K562 (cell line): Measurements from ENCODE around the gene HMGCL. TPM values are rescaled to one million over a fixed set of nuclear protein-coding genes. Genes with fewer than 3 reads are reported as not detected.

ENCODE experiments used
- ATAC-seq: fragments of 200-7000 bp; cut with Tn5 transposase; 3 replicates; pipeline ENCODE4 v1.9.1; 2020; ENCODE audit warnings: moderate library complexity
- BruUV-seq: library from RNA; stranded (reverse); fragments of 400-500 nt; replicated peaks from 2 replicates; lab custom pipeline; 2021; lab: Mats Ljungman, UMichigan
- CTCF ChIA-PET: fragments of 300-600 bp; formaldehyde crosslinking; extraction: SDS; loops from one replicate; lab custom pipeline; 2021; ENCODE audit warnings: low intra/inter-chr PET ratio; lab: Yijun Ruan, JAX
- POLR2A ChIA-PET: fragments of 300-600, 350-650 bp; sonication (Branson Sonifier 250); formaldehyde crosslinking; extraction: SDS; loops from one replicate; lab custom pipeline; 2021; ENCODE audit warnings: antibody characterized with exemption, inconsistent platforms; lab: Yijun Ruan, JAX
- DNase-seq, 4 experiments: peaks; one replicate each; pipeline versions ENCODE4 v3.0.0 to v3.0.0-alpha.2; 2011 to 2018; ENCODE audit warnings: low spot score in 3 of 4, mixed read lengths in 3 of 4; ENCODE audit errors: extremely low read depth in 1 of 4
- FAIRE-seq: peaks from 2 replicates; lab custom pipeline; 2011; peaks lifted over from hg19 to GRCh38; lab: Jason Lieb, UNC
- H2AFZ ChIP-seq: 2 replicates; pipeline ENCODE4 v1.6.0; 2011; ENCODE audit warnings: low read depth, low read length, control low read depth, inconsistent platforms
- H3K27ac ChIP-seq: fragments of 200-600 bp; 3 replicates; pipeline ENCODE4 v1.8.0; 2011; ENCODE audit warnings: low read depth, mild to moderate bottlenecking, control low read depth, inconsistent platforms, low read length, moderate library complexity, mixed read lengths; ENCODE audit errors: extremely low read depth
- H3K27me3 ChIP-seq, 2 experiments: fragments of 300-600 bp in 1 of 2; 2 replicates in 1 of 2; 3 replicates in 1 of 2; pipeline versions ENCODE4 v1.6.0 to v1.8.0; 2011; ENCODE audit warnings: inconsistent platforms in 2 of 2, low read length in 2 of 2, mild to moderate bottlenecking in 1 of 2, mixed read lengths in 1 of 2, moderate library complexity in 1 of 2; ENCODE audit not compliant: control insufficient read depth in 2 of 2, insufficient read depth in 2 of 2
- H3K36me3 ChIP-seq: fragments of 300-600 bp; 3 replicates; pipeline ENCODE4 v1.8.0; 2011; ENCODE audit warnings: mild to moderate bottlenecking, low read length, inconsistent platforms; ENCODE audit not compliant: control insufficient read depth, insufficient read depth
- H3K4me1 ChIP-seq, 2 experiments: fragments of 200-600 bp in 1 of 2; replicated peaks in 1 of 2; 2 replicates in 1 of 2; 3 replicates in 1 of 2; pipeline versions ENCODE4 v1.5.1 to v1.8.0; 2011; ENCODE audit warnings: inconsistent platforms in 2 of 2, low read length in 2 of 2, mild to moderate bottlenecking in 1 of 2, mixed read lengths in 1 of 2, moderate library complexity in 1 of 2; ENCODE audit not compliant: control insufficient read depth in 2 of 2, insufficient read depth in 2 of 2
- H3K4me2 ChIP-seq: 2 replicates; pipeline ENCODE4 v1.6.1; 2011; ENCODE audit warnings: low read length, control low read depth, inconsistent platforms, mixed read lengths; ENCODE audit not compliant: insufficient read depth
- H3K4me3 ChIP-seq: fragments of 200-600 bp; sonication (generic), shearing (Covaris generic); 2 replicates; pipeline ENCODE4 v1.5.1; 2016; ENCODE audit warnings: control low read depth, inconsistent platforms
- H3K79me2 ChIP-seq: fragments of 200-600 bp; 3 replicates; pipeline ENCODE4 v1.8.0; 2011; ENCODE audit warnings: low read length, inconsistent platforms; ENCODE audit not compliant: control insufficient read depth, insufficient read depth
- H3K9ac ChIP-seq, 2 experiments: 2 replicates each; pipeline versions ENCODE4 v1.6.0 to v1.6.1; 2011; ENCODE audit warnings: low read depth in 2 of 2, low read length in 2 of 2, control low read depth in 1 of 2, inconsistent platforms in 1 of 2, mild to moderate bottlenecking in 1 of 2, mixed read lengths in 1 of 2; ENCODE audit not compliant: insufficient read depth in 1 of 2
- H3K9me1 ChIP-seq: one replicate; pipeline ENCODE4 v1.6.0; 2011; ENCODE audit warnings: inconsistent platforms, mild to moderate bottlenecking, low read length, moderate library complexity; ENCODE audit not compliant: control insufficient read depth, insufficient read depth
- H3K9me3 ChIP-seq: replicated peaks from 2 replicates; pipeline ENCODE4 v1.5.1; 2011; ENCODE audit warnings: low read depth, low read length, inconsistent platforms; ENCODE audit not compliant: control insufficient read depth, insufficient read depth
- H4K20me1 ChIP-seq: replicated peaks from 2 replicates; pipeline ENCODE4 v1.6.1; 2011; ENCODE audit warnings: low read length, inconsistent platforms, mixed read lengths; ENCODE audit not compliant: control insufficient read depth, insufficient read depth
- ARNT ChIP-seq, 2 experiments: fragments of 450-650 bp; IDR thresholded peaks; 2 replicates each; pipeline ENCODE4 v1.6.1; 2016; ENCODE audit warnings: mild to moderate bottlenecking in 1 of 2
- C11orf30 ChIP-seq: fragments of 450-650 bp; IDR thresholded peaks from 2 replicates; pipeline ENCODE4 v1.6.1; 2016; ENCODE audit warnings: low read depth, mild to moderate bottlenecking
- EP300 ChIP-seq: IDR thresholded peaks from 2 replicates; pipeline ENCODE4 v1.6.1; 2012; ENCODE audit warnings: low read length, improper control_type of control experiment
- L3MBTL2 ChIP-seq: fragments of 450-650 bp; IDR thresholded peaks from 2 replicates; pipeline ENCODE4 v1.6.1; 2016; ENCODE audit warnings: mild to moderate bottlenecking, moderate library complexity
- NR2C1 ChIP-seq, 2 experiments: fragments of 450-650 bp; IDR thresholded peaks; 2 replicates each; pipeline ENCODE4 v1.6.1; 2017; ENCODE audit warnings: mild to moderate bottlenecking in 2 of 2, antibody characterized with exemption in 1 of 2, inconsistent platforms in 1 of 2, missing compliant biosample characterization in 1 of 2, missing genetic modification characterization in 1 of 2
- SMC3 ChIP-seq: conservative IDR thresholded peaks from 2 replicates; pipeline ENCODE4 v1.6.1; 2011; ENCODE audit warnings: low read depth, low read length, improper control_type of control experiment; ENCODE audit not compliant: insufficient read depth
- ZNF282 ChIP-seq: sonication (generic); formaldehyde crosslinking; IDR thresholded peaks from 2 replicates; pipeline ENCODE4 v1.8.1; 2023; ENCODE audit warnings: missing genetic modification reagents
- ZNF644 ChIP-seq: fragments of 200-800 bp; sonication (Bioruptor generic); IDR thresholded peaks from 2 replicates; pipeline ENCODE4 v1.6.1; 2016; ENCODE audit warnings: low read depth, missing genetic modification characterization, missing compliant biosample characterization
- ZNF77 ChIP-seq: fragments of 250-450 bp; sonication (Bioruptor Pico); IDR thresholded peaks from 2 replicates; pipeline ENCODE4 v1.5.0; 2020
- WGBS: fragments of 100-300 bp; shearing (Covaris generic); methylation state at CpG from one replicate; pipeline ENCODE4 v1.1.6; 2016; ENCODE audit warnings: low coverage, mixed read lengths; ENCODE audit not compliant: insufficient coverage; ENCODE audit errors: missing lambda C conversion rate; 5-methylcytosine and 5-hydroxymethylcytosine counted together
- in situ Hi-C: fragments of 300-500 bp; cut with MboI; formaldehyde crosslinking; loops from 4 replicates; pipeline ENCODE4 v1.15.0; 2018; ENCODE audit warnings: inconsistent platforms, mixed read lengths
- intact Hi-C: fragments of 100-400 bp; cut with micrococcal nuclease; formaldehyde crosslinking; loops from 2 replicates; pipeline ENCODE4 v1.14.2; 2022
- polyA plus RNA-seq, 8 experiments: library from polyadenylated mRNA; depleted of rRNA in 4 of 8; stranded (reverse) in 5 of 8; unstranded in 3 of 8; fragments of >200 nt; fragmentation: Nextera tagmentation in 2 of 8; fragmentation: Illumina TruSeq in 1 of 8; extraction: Ambion mirVana in 2 of 8; extraction: Trizol in 1 of 8; gene quantifications; 2 replicates each; pipeline versions ENCODE4 v1.2.1 to v1.2.3, GENCODE V29; 2011 to 2014; ENCODE audit warnings: inconsistent platforms in 1 of 8, missing spikeins in 1 of 8
- total RNA-seq, 7 experiments: library from RNA; depleted of rRNA in 6 of 7; stranded (reverse); fragments of >200 nt in 6 of 7; fragmentation: Illumina TruSeq in 2 of 7; extraction: Trizol in 2 of 7; gene quantifications; 2 replicates each; pipeline versions ENCODE4 v1.2.1 to v1.2.3, GENCODE V29; 2011 to 2021; ENCODE audit warnings: low replicate concordance in 1 of 7
- TF ChIP-seq, protein P1 (sequence below): sonication (generic); IDR thresholded peaks from 2 replicates; pipeline ENCODE4 v1.6.1; 2016

HMGCL gene
- total and polyA plus RNA-seq, 9 of the 15 experiments (the other 6 are each of a cell fraction or from before 2014, with no cell fraction given): 18.0 to 82.2 (median 24.2) TPM

DNA sequence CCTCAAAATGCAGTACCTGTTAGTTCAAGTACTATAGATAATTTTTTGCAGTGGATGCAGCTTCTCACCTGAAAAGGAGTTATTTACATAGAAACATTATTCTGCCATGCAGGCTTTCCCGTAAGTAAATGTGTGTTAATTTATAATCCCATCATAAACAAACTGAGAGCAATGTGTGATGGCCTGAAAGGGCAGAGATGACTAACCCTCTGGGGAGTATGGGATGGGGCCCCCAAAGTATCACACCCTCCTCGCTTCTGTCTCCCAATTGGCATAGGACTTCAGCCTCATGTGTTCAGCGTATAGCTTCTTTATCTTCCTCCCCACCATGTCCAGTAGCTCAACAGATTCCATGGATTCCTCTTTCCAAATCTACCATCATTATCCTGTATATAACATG, 7.6 kb downstream of the HMGCL start:
- ChIA-PET POLR2A (interaction anchor here (1.3 kb wide), 2 partner anchors 13 to 17 kb away, joined by 3 to 4 read pairs; no protein-coding TSS in a partner anchor), CTCF (no interaction called here)
- H3K9me1 ChIP-seq: no peaks in the 10 kb centered on the region
- H2AFZ ChIP-seq: no peak overlapping the region
- H3K36me3 ChIP-seq: peaks cover 25% of the 10 kb centered on the region; the same call in 2 of the 3 replicates
- ATAC-seq: no peak
- no peaks in the 10 kb centered on the region; a peak in 1 of 5 replicates for H3K4me1 ChIP-seq
- no peak overlapping the region for H3K27ac ChIP-seq
- H3K79me2 ChIP-seq: no peaks in the 10 kb centered on the region
- FAIRE-seq: no peak
- WGBS: 44% methylated on average over 3 of the region's 3 CpGs
- no peaks in the 10 kb centered on the region for H4K20me1 ChIP-seq
- H3K4me3 ChIP-seq: no peak overlapping the region
- no peaks in the 10 kb centered on the region for H3K27me3 ChIP-seq
- intact Hi-C loops (no loop called here), in situ Hi-C loops (no loop called here)
- no TSS peak for BruUV-seq
- TF ChIP-seq SMC3 (no peak), ZNF644 (no peak), ZNF77 (CRISPR knock-in tag) (no peak), NR2C1 (IDR thresholded peaks at IDR 0.05) (no peak), NR2C1 (tag; IDR thresholded peaks at IDR 0.05) (no peak), EP300 (no peak), L3MBTL2 (no peak), ARNT (IDR thresholded peaks at IDR 0.05) (no peak), ZNF282 (CRISPR knock-in tag) (no peak), C11orf30 (no peak)
- TF ChIP-seq, protein P1, sequence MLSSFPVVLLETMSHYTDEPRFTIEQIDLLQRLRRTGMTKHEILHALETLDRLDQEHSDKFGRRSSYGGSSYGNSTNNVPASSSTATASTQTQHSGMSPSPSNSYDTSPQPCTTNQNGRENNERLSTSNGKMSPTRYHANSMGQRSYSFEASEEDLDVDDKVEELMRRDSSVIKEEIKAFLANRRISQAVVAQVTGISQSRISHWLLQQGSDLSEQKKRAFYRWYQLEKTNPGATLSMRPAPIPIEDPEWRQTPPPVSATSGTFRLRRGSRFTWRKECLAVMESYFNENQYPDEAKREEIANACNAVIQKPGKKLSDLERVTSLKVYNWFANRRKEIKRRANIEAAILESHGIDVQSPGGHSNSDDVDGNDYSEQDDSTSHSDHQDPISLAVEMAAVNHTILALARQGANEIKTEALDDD: no peak
- H3K4me2 ChIP-seq: no peak overlapping the region
- DNase-seq: no peak
- H3K9me3 ChIP-seq: no peaks in the 10 kb centered on the region
- H3K9ac ChIP-seq: no peak overlapping the region
